Stimulated activated CD8-positive, alpha-beta memory T cell treated with anti-CD3 and anti-CD28 coated beads, Interleukin-4, amount 100 ng/mL, for 4 hours (primary cell): ENCODE results near the gene FREM3.
"Not testable (repeated sequence)": the region's sequence is repeated elsewhere in the genome, so short reads cannot be mapped to it uniquely, and the experiment has no call there.

Experiments
- DNase-seq, 2 donors: peaks; one replicate each; pipeline ENCODE4 v3.0.0-alpha.2; 2020; ENCODE audit warnings: low read depth in 2 of 2, low spot score in 1 of 2

Gene FREM3

GRCh38 chr4:143700416-143701352, at the start of gene FREM3:
Gene FREM3 (minus strand): TSS chr4:143700675. CDS start chr4:143700675, 0 bp downstream.
- no peak for DNase-seq

- DNase-seq: no peak
Measured at GRCh38 chr4:143745874-143746273, 45.4 kb upstream of the FREM3 start.

- no peak for DNase-seq
Measured at GRCh38 chr4:143743591-143743990, 43.1 kb upstream of the FREM3 start.

- no peak for DNase-seq
Measured at GRCh38 chr4:143742834-143743233, 42.4 kb upstream of the FREM3 start.

GRCh38 chr4:143736861-143737260, 36.4 kb upstream of the FREM3 start:
- no peak for DNase-seq

- not testable (repeated sequence) for DNase-seq
Measured at GRCh38 chr4:143736061-143736460, 35.6 kb upstream of the FREM3 start.

GRCh38 chr4:143728166-143728565, 27.7 kb upstream of the FREM3 start:
- DNase-seq: no peak

GRCh38 chr4:143726714-143727113, 26.2 kb upstream of the FREM3 start:
- no peak for DNase-seq

- no peak for DNase-seq
Measured at GRCh38 chr4:143721317-143721716, 20.8 kb upstream of the FREM3 start.

GRCh38 chr4:143718748-143719147, 18.3 kb upstream of the FREM3 start:
- not testable (repeated sequence) for DNase-seq

- no peak for DNase-seq
Measured at GRCh38 chr4:143713955-143714625, 13.6 kb upstream of the FREM3 start.

- DNase-seq: no peak
Measured at GRCh38 chr4:143713553-143713952, 13.1 kb upstream of the FREM3 start.

GRCh38 chr4:143712155-143712550, 11.7 kb upstream of the FREM3 start:
- DNase-seq: no peak

- DNase-seq: no peak
Measured at GRCh38 chr4:143711543-143712154, 11.2 kb upstream of the FREM3 start.

- DNase-seq: no peak
Measured at GRCh38 chr4:143701365-143701764, 890 bp upstream of the FREM3 start.

GRCh38 chr4:143700046-143700415, 444 bp downstream of the FREM3 start:
- DNase-seq: no peak

GRCh38 chr4:143699331-143700045, 987 bp downstream of the FREM3 start:
- DNase-seq: no peak

GRCh38 chr4:143693856-143694255, 6.6 kb downstream of the FREM3 start:
- DNase-seq: no peak

- no peak for DNase-seq
Measured at GRCh38 chr4:143692241-143692640, 8.2 kb downstream of the FREM3 start.

- DNase-seq: no peak
Measured at GRCh38 chr4:143679434-143679833, 21.0 kb downstream of the FREM3 start.

- DNase-seq: not testable (repeated sequence)
Measured at GRCh38 chr4:143673629-143674028, 26.8 kb downstream of the FREM3 start.
